Measurements from ENCODE around the gene RUVBL1.

Gene RUVBL1

GRCh38 chr3:128074851-128075521, 48.6 kb downstream of the RUVBL1 start:
- FAIRE-seq = no peak
- no peak for TF ChIP-seq POLR2A (IDR thresholded peaks at IDR 0.05; ENCODE audit: low read depth, low read length)
- no peak for DNase-seq (ENCODE audit: insufficient read length, low spot score)

- FAIRE-seq = no peak
- DNase-seq (ENCODE audit: insufficient read length, low spot score) = no peak
These were observed 49.8 kb downstream of the RUVBL1 start for GRCh38 chr3:128073807-128074206.

GRCh38 chr3:128073185-128073725, 50.4 kb downstream of the RUVBL1 start:
- DNase-seq (ENCODE audit: insufficient read length, low spot score) (no peak), FAIRE-seq (no peak)
- no peak for TF ChIP-seq POLR2A (IDR thresholded peaks at IDR 0.05; ENCODE audit: low read depth, low read length)

More at GRCh38 chr3:128073807-128074206, 49.8 kb downstream of the RUVBL1 start:
- TF ChIP-seq POLR2A (IDR thresholded peaks at IDR 0.05; ENCODE audit: low read depth, low read length) = no peak

- TF ChIP-seq POLR2A (IDR thresholded peaks at IDR 0.05; ENCODE audit: low read depth, low read length) = no peak
- FAIRE-seq = no peak
- no peak for DNase-seq (ENCODE audit: insufficient read length, low spot score)
These were observed 51.0 kb downstream of the RUVBL1 start for GRCh38 chr3:128072454-128073184.

GRCh38 chr3:128071771-128072453, 51.7 kb downstream of the RUVBL1 start:
- DNase-seq (ENCODE audit: insufficient read length, low spot score) = no peak
- no peak for FAIRE-seq
- no peak for TF ChIP-seq POLR2A (IDR thresholded peaks at IDR 0.05; ENCODE audit: low read depth, low read length)

GRCh38 chr3:128070898-128071591, 52.6 kb downstream of the RUVBL1 start:
- DNase-seq (ENCODE audit: insufficient read length, low spot score) = no peak
- FAIRE-seq = no peak
- no peak for TF ChIP-seq POLR2A (IDR thresholded peaks at IDR 0.05; ENCODE audit: low read depth, low read length)

- DNase-seq (ENCODE audit: insufficient read length, low spot score) (no peak), FAIRE-seq (no peak)
- TF ChIP-seq POLR2A (IDR thresholded peaks at IDR 0.05; ENCODE audit: low read depth, low read length) = no peak
These were observed 54.3 kb downstream of the RUVBL1 start for GRCh38 chr3:128069271-128069670.

- FAIRE-seq = no peak
- no peak for TF ChIP-seq POLR2A (IDR thresholded peaks at IDR 0.05; ENCODE audit: low read depth, low read length)
- no peak for DNase-seq (ENCODE audit: insufficient read length, low spot score)
These were observed 55.4 kb downstream of the RUVBL1 start for GRCh38 chr3:128068156-128068620.

- FAIRE-seq = no peak
- no peak for DNase-seq (ENCODE audit: insufficient read length, low spot score)
- no peak for TF ChIP-seq POLR2A (IDR thresholded peaks at IDR 0.05; ENCODE audit: low read depth, low read length)
These were observed 56.1 kb downstream of the RUVBL1 start for GRCh38 chr3:128067489-128067888.

- no peak for TF ChIP-seq POLR2A (IDR thresholded peaks at IDR 0.05; ENCODE audit: low read depth, low read length)
These were observed 56.9 kb downstream of the RUVBL1 start for GRCh38 chr3:128066676-128067075.

GRCh38 chr3:128066114-128066513, 57.5 kb downstream of the RUVBL1 start:
- FAIRE-seq (no peak), DNase-seq (ENCODE audit: insufficient read length, low spot score) (no peak)
- TF ChIP-seq POLR2A (IDR thresholded peaks at IDR 0.05; ENCODE audit: low read depth, low read length) = no peak

More at GRCh38 chr3:128066676-128067075, 56.9 kb downstream of the RUVBL1 start:
- FAIRE-seq (no peak), DNase-seq (ENCODE audit: insufficient read length, low spot score) (no peak)

- FAIRE-seq (no peak), DNase-seq (ENCODE audit: insufficient read length, low spot score) (no peak)
- no peak for TF ChIP-seq POLR2A (IDR thresholded peaks at IDR 0.05; ENCODE audit: low read depth, low read length)
These were observed 58.6 kb downstream of the RUVBL1 start for GRCh38 chr3:128064962-128065361.

- TF ChIP-seq POLR2A (IDR thresholded peaks at IDR 0.05; ENCODE audit: low read depth, low read length) = no peak
- FAIRE-seq = no peak
- DNase-seq (ENCODE audit: insufficient read length, low spot score) = no peak
These were observed 59.7 kb downstream of the RUVBL1 start for GRCh38 chr3:128063865-128064264.
